ENCODE measurements around the gene RBBP7.

RBBP7 gene

GRCh38 chrX:16797358-16797757 lies 72.8 kb downstream of the RBBP7 start:
- no peaks in the 10 kb centered on the region for H4K20me1 ChIP-seq (ENCODE audit: insufficient read depth)
- peaks cover 53% of the 10 kb centered on the region; the same call in 1 of the 2 replicates for H3K79me2 ChIP-seq (ENCODE audit: insufficient read depth, low read depth)
- H3K4me1 ChIP-seq (ENCODE audit: low read depth, poor library complexity, severe bottlenecking) = no peaks in the 10 kb centered on the region
- H3K27ac ChIP-seq = no peak overlapping the region
- H2AFZ ChIP-seq (ENCODE audit: low read depth) = no peak overlapping the region
- TF ChIP-seq, protein P1, sequence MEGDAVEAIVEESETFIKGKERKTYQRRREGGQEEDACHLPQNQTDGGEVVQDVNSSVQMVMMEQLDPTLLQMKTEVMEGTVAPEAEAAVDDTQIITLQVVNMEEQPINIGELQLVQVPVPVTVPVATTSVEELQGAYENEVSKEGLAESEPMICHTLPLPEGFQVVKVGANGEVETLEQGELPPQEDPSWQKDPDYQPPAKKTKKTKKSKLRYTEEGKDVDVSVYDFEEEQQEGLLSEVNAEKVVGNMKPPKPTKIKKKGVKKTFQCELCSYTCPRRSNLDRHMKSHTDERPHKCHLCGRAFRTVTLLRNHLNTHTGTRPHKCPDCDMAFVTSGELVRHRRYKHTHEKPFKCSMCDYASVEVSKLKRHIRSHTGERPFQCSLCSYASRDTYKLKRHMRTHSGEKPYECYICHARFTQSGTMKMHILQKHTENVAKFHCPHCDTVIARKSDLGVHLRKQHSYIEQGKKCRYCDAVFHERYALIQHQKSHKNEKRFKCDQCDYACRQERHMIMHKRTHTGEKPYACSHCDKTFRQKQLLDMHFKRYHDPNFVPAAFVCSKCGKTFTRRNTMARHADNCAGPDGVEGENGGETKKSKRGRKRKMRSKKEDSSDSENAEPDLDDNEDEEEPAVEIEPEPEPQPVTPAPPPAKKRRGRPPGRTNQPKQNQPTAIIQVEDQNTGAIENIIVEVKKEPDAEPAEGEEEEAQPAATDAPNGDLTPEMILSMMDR (conservative IDR thresholded peaks at IDR 0.05; ENCODE audit: low read depth, low read length) = no peak
- no peak overlapping the region for H3K4me3 ChIP-seq (IDR thresholded peaks at IDR 0.05; ENCODE audit: insufficient read depth, low read depth, low read length)
- H3K9ac ChIP-seq = no peak overlapping the region
- no peak overlapping the region for H3K4me2 ChIP-seq
- 0 out of 2 replicates have a peak, but pooled peaks cover 2% of the 10 kb centered on the region for H3K36me3 ChIP-seq (ENCODE audit: insufficient read depth)
- no peaks in the 10 kb centered on the region for H3K27me3 ChIP-seq (ENCODE audit: insufficient read depth, low read depth)

- Histone ChIP-seq H3K79me2 (ENCODE audit: insufficient read depth, low read depth) (peaks cover 55% of the 10 kb centered on the region; the same call in 1 of the 2 replicates), H3K36me3 (ENCODE audit: insufficient read depth) (0 out of 2 replicates have a peak, but pooled peaks cover 2% of the 10 kb centered on the region), H3K4me3 (IDR thresholded peaks at IDR 0.05; ENCODE audit: insufficient read depth, low read depth, low read length) (no peak overlapping the region), H3K9ac (no peak overlapping the region), H3K27me3 (ENCODE audit: insufficient read depth, low read depth) (no peaks in the 10 kb centered on the region), H4K20me1 (ENCODE audit: insufficient read depth) (no peaks in the 10 kb centered on the region), H2AFZ (ENCODE audit: low read depth) (no peak overlapping the region), H3K27ac (no peak overlapping the region), H3K4me1 (ENCODE audit: low read depth, poor library complexity, severe bottlenecking) (no peaks in the 10 kb centered on the region), H3K4me2 (no peak overlapping the region)
- TF ChIP-seq, protein P1 (conservative IDR thresholded peaks at IDR 0.05; ENCODE audit: low read depth, low read length) = no peak
Measured at GRCh38 chrX:16796298-16796697, 73.9 kb downstream of the RBBP7 start.

Measured in KMS-11 (cell line).